HG03575 (cell line): ENCODE measurements around the gene CNOT10.

ENCODE experiments used
- ATAC-seq: cut with Tn5 transposase; IDR thresholded peaks from one replicate; pipeline ENCODE4 v1.9.1; 2021; ENCODE audit not compliant: unreplicated experiment, insufficient number of reproducible peaks, low FRiP score; ENCODE audit errors: extremely low read depth

CNOT10 gene

GRCh38 chr3:32813180-32813579 is 128.2 kb downstream of the CNOT10 start:
- ATAC-seq = no peak

GRCh38 chr3:32814361-32814760 is 129.4 kb downstream of the CNOT10 start:
- no peak for ATAC-seq

GRCh38 chr3:32815841-32816438 is 131.0 kb downstream of the CNOT10 start:
- ATAC-seq = no peak

- ATAC-seq = no peak
Observed at GRCh38 chr3:32816439-32817256, 131.7 kb downstream of the CNOT10 start.

GRCh38 chr3:32817257-32817557 is 132.2 kb downstream of the CNOT10 start:
- no peak for ATAC-seq

DNA sequence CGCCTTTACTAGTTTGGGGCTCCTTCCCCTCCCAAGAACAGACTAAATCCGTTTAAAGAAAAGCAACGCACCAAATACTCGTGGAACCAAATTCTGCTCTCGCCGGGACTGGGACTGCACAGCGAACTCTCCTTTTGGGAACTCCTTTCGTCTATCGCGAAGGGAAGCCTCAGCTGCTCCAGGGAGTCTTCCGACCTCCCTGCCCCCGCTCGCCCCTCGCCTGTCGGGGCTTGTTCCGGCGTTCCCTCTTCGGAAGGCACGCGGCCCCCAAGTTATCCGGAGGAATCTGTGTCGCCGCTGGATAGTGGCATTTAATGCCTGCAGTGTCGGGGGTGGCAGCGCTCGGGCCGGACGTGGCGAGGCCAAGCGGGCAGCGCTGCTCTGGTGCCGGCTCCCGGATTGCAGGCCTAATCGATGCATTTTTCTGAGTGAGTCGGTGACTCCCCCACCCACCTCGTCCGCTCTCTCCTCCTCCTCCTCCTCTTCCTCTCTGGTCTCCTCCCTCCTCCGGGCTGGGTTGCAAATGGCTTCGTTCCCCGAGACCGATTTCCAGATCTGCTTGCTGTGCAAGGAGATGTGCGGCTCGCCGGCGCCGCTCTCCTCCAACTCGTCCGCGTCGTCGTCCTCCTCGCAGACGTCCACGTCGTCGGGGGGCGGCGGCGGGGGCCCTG is 132.7 kb downstream of the CNOT10 start, which contains the start of gene TRIM71:
TRIM71 (plus strand) TSS at position 440 of the 671 bp plus-strand sequence; CDS start at position 524, 84 bp downstream.
- no peak for ATAC-seq

DNA sequence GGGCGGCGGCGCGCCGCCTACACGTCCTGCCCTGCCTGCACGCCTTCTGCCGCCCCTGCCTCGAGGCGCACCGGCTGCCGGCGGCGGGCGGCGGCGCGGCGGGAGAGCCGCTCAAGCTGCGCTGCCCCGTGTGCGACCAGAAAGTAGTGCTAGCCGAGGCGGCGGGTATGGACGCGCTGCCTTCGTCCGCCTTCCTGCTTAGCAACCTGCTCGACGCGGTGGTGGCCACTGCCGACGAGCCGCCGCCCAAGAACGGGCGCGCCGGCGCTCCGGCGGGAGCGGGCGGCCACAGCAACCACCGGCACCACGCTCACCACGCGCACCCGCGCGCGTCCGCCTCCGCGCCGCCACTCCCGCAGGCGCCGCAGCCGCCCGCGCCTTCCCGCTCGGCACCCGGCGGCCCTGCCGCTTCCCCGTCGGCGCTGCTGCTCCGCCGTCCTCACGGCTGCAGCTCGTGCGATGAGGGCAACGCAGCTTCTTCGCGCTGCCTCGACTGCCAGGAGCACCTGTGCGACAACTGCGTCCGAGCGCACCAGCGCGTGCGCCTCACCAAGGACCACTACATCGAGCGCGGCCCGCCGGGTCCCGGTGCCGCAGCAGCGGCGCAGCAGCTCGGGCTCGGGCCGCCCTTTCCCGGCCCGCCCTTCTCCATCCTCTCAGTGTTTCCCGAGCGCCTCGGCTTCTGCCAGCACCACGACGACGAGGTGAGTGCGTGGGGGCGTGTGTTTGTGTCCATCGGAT is 133.4 kb downstream of the CNOT10 start:
- no peak for ATAC-seq

DNA sequence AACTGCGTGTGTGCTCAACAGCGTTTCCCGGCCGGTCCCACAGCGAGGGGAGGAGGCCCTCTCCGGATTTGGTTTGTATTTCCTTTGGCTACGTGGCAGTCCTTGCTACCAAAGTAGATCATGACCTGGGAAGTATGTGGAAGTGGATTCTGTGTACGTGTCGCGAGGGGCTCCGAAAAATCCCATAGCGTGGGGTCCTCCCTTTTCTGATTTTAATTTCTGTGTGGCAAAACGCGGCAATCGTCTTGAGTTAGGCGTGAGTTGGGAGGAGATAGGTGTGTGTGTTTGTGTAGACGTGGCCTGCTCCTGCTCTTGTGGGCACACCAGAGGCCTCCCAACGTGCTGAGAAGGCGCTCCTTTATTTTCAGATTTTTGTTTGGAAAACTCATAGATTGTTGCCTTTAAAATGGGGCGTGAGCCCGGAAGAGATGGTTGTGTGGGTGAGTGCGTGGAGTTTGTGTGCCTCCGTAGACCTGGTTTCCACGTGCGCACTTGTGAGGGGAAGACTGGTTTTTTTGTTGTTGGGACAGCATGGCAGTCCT is 134.1 kb downstream of the CNOT10 start:
- ATAC-seq = no peak

DNA sequence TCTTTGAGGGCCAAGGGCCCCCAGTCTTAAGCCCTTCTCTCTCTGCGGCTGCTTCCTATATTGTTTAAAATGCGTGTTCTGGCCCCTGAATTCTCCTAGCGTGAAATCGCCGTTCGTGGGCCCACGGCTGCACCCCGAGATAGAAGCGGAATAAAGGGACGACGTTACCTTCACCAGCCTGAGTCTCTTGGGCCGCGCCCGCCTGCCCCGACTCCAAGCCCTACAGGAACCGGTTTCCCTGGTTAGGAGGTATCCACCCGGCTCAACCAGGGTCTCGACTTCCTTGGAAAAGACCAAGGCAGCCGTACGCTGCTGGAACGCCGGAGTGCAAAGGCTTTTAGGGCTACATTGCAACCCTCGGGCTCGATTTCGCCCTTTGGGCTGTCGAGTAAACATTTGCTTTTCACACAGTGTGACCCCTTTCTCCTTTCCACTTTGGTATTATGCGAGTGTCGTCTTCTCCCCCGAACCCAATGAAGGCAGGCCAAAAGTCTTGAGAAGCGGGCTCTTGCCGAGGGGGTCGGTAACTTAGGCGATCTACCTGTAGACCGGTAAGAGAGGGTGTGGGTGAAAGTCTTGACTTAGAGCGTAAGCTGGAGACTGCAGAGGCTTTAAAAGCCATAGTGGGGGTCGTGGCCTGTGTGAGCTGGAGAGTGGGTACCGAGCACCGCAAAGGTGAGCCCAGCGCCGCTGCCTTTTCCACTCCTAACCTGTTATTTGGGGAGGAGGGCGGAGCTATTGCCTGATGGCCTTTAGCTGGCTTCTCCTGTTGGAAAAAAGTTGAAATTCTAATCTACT is 134.8 kb downstream of the CNOT10 start:
- no peak for ATAC-seq

DNA sequence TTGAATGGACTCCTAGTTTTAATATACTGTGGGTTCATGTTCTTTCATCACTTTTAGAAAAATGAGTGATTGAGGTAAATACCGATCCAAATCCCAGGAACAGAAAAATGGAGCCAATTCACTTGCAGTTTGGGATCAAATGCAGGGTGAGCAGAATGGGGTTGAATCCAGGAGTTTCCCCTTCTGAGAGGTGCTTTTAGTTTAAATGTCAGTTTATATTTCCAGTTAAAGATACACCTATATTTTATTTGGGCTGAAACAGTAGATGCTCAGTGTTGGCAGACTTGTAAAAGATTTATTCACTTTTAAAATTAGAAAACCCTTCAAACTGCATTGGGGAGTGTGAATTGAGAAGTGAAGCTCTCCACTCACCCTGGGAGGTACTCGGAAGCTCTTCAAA is 135.4 kb downstream of the CNOT10 start:
- ATAC-seq = no peak

DNA sequence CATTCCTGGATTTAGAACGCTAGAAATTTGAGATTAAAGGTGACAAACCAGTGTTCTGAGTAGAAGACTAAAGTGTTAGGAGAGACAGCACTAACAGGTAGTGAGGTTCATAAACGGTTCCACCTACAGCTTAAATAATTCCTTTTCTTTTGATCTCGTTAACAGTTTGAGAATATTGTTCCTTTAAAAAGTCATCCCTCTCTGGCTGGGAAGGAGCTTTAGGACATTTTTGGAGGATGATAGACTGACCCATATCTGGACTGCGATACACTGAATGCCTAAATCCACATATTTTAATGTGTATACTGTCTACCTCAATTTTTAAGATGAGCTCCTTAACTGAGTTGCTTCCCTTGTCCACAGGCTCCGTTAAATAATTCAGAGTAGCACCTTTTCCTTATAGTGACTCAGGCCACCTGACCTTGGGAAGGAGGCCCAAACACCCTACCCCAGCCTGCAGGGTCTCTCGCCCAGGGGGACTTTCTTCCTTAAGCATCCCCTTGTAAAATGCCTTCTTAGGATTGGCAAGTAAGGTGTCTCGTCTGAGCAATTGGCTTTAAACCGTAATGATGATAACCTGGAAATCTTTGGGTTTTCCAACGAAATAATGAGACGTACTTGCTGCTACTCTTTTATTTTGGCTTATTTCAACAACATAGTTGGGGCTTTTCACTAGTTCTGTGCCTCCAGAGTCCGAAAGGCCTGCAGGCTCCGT is 136.1 kb downstream of the CNOT10 start:
- ATAC-seq = no peak

DNA sequence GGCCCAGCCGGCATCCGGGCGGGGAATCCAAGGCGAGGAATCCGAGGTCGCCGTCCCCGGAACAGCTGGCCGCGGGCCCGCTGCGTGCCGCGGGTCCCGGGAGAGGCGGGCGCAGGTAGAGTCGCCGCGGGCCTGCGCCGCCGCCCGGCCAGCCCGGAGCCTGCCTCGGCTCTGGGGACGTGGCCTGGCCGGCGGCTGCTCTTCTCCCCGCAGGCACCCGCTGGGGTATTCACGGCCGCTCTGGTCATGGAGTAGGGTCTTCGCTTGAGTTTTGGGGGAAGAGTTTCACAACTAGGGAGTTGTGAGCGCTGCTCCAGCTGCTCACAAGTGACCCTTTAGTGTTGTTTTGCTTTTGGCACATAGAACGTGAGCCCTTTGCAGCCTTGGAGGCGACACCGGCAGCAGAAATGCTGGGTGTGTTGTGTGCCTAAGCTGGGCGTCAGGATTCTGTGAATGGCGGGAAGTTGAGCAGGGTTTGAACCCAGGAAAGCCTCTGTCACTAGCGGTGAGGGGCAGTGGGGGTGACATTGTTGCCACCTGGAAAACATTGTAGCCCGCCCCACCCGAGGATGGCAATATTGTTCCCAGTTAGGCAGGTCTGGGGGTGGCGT is 136.8 kb downstream of the CNOT10 start:
- ATAC-seq = no peak

DNA sequence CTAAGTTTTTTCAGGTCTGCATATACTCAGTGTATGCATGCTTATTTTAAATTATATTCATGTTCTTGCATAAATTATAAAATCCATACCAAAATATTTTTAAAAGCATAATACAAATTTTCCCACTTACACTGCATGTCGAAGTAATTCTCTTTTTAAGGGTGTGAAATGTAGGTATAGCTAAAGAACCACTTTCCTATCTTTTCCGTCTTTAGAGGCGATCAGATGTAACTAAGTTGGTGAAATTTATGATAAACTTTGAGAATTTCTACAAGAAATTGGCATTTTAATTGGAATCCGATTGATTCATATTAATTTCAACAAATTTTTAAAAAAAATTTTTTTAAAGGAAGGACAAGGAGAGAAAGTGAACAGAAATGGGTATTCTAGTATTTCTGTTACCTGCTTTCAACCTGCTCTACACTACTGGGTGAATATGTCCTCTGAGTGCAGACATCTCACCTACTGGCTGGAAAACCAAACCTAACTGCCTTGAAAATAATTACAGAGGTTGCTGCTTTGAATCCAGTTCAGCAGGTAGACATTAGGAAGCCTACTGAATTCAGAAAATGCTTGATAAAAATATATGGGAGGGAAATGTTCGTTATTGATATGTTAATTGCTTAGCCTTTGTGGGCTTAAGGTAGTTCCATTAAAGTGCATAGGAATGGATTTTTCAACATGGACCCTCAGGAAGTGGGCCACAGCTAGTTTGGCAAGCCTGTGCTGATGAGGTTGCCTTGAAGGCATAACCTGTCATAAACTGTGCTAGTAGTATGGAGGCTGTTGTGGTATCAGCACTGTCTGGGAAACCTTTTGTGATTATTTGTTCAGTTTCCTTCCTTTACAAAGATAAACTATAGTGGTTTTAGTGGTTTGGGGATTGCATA is 137.9 kb downstream of the CNOT10 start:
- no peak for ATAC-seq
